K562 (cell line): ENCODE data around the gene GPHN. TPM values are rescaled to one million over a fixed set of nuclear protein-coding genes. Genes with fewer than 3 reads are reported as not detected.

ENCODE experiments used
- ATAC-seq: fragments of 200-7000 bp; cut with Tn5 transposase; 3 replicates; pipeline ENCODE4 v1.9.1; 2020; ENCODE audit warnings: moderate library complexity
- BruUV-seq: library from RNA; stranded (reverse); fragments of 400-500 nt; replicated peaks from 2 replicates; lab custom pipeline; 2021; lab: Mats Ljungman, UMichigan
- CTCF ChIA-PET: fragments of 300-600 bp; formaldehyde crosslinking; extraction: SDS; loops from one replicate; lab custom pipeline; 2021; ENCODE audit warnings: low intra/inter-chr PET ratio; lab: Yijun Ruan, JAX
- POLR2A ChIA-PET: fragments of 300-600, 350-650 bp; sonication (Branson Sonifier 250); formaldehyde crosslinking; extraction: SDS; loops from one replicate; lab custom pipeline; 2021; ENCODE audit warnings: antibody characterized with exemption, inconsistent platforms; lab: Yijun Ruan, JAX
- DNase-seq, 4 experiments: peaks; one replicate each; pipeline versions ENCODE4 v3.0.0 to v3.0.0-alpha.2; 2011 to 2018; ENCODE audit warnings: low spot score in 3 of 4, mixed read lengths in 3 of 4; ENCODE audit errors: extremely low read depth in 1 of 4
- FAIRE-seq: peaks from 2 replicates; lab custom pipeline; 2011; peaks lifted over from hg19 to GRCh38; lab: Jason Lieb, UNC
- H2AFZ ChIP-seq: 2 replicates; pipeline ENCODE4 v1.6.0; 2011; ENCODE audit warnings: low read depth, low read length, control low read depth, inconsistent platforms
- H3K27ac ChIP-seq: fragments of 200-600 bp; 3 replicates; pipeline ENCODE4 v1.8.0; 2011; ENCODE audit warnings: low read depth, mild to moderate bottlenecking, control low read depth, inconsistent platforms, low read length, moderate library complexity, mixed read lengths; ENCODE audit errors: extremely low read depth
- H3K27me3 ChIP-seq, 2 experiments: fragments of 300-600 bp in 1 of 2; 2 replicates in 1 of 2; 3 replicates in 1 of 2; pipeline versions ENCODE4 v1.6.0 to v1.8.0; 2011; ENCODE audit warnings: inconsistent platforms in 2 of 2, low read length in 2 of 2, mild to moderate bottlenecking in 1 of 2, mixed read lengths in 1 of 2, moderate library complexity in 1 of 2; ENCODE audit not compliant: control insufficient read depth in 2 of 2, insufficient read depth in 2 of 2
- H3K36me3 ChIP-seq: fragments of 300-600 bp; 3 replicates; pipeline ENCODE4 v1.8.0; 2011; ENCODE audit warnings: mild to moderate bottlenecking, low read length, inconsistent platforms; ENCODE audit not compliant: control insufficient read depth, insufficient read depth
- H3K4me1 ChIP-seq, 2 experiments: fragments of 200-600 bp in 1 of 2; replicated peaks in 1 of 2; 2 replicates in 1 of 2; 3 replicates in 1 of 2; pipeline versions ENCODE4 v1.5.1 to v1.8.0; 2011; ENCODE audit warnings: inconsistent platforms in 2 of 2, low read length in 2 of 2, mild to moderate bottlenecking in 1 of 2, mixed read lengths in 1 of 2, moderate library complexity in 1 of 2; ENCODE audit not compliant: control insufficient read depth in 2 of 2, insufficient read depth in 2 of 2
- H3K4me2 ChIP-seq: 2 replicates; pipeline ENCODE4 v1.6.1; 2011; ENCODE audit warnings: low read length, control low read depth, inconsistent platforms, mixed read lengths; ENCODE audit not compliant: insufficient read depth
- H3K4me3 ChIP-seq: fragments of 200-600 bp; sonication (generic), shearing (Covaris generic); 2 replicates; pipeline ENCODE4 v1.5.1; 2016; ENCODE audit warnings: control low read depth, inconsistent platforms
- H3K79me2 ChIP-seq: fragments of 200-600 bp; 3 replicates; pipeline ENCODE4 v1.8.0; 2011; ENCODE audit warnings: low read length, inconsistent platforms; ENCODE audit not compliant: control insufficient read depth, insufficient read depth
- H3K9ac ChIP-seq, 2 experiments: 2 replicates each; pipeline versions ENCODE4 v1.6.0 to v1.6.1; 2011; ENCODE audit warnings: low read depth in 2 of 2, low read length in 2 of 2, control low read depth in 1 of 2, inconsistent platforms in 1 of 2, mild to moderate bottlenecking in 1 of 2, mixed read lengths in 1 of 2; ENCODE audit not compliant: insufficient read depth in 1 of 2
- H3K9me1 ChIP-seq: one replicate; pipeline ENCODE4 v1.6.0; 2011; ENCODE audit warnings: inconsistent platforms, mild to moderate bottlenecking, low read length, moderate library complexity; ENCODE audit not compliant: control insufficient read depth, insufficient read depth
- H3K9me3 ChIP-seq: replicated peaks from 2 replicates; pipeline ENCODE4 v1.5.1; 2011; ENCODE audit warnings: low read depth, low read length, inconsistent platforms; ENCODE audit not compliant: control insufficient read depth, insufficient read depth
- H4K20me1 ChIP-seq: replicated peaks from 2 replicates; pipeline ENCODE4 v1.6.1; 2011; ENCODE audit warnings: low read length, inconsistent platforms, mixed read lengths; ENCODE audit not compliant: control insufficient read depth, insufficient read depth
- ATF3 ChIP-seq, 2 experiments: fragments of 450-650 bp in 1 of 2; sonication (generic) in 1 of 2; formaldehyde crosslinking in 1 of 2; IDR thresholded peaks in 1 of 2; conservative IDR thresholded peaks in 1 of 2; 2 replicates each; pipeline versions ENCODE4 v1.6.1 to v1.8.1; 2016 to 2023; ENCODE audit warnings: mild to moderate bottlenecking in 2 of 2, moderate library complexity in 2 of 2, inconsistent platforms in 1 of 2, missing genetic modification reagents in 1 of 2
- CBX5 ChIP-seq: IDR thresholded peaks from 2 replicates; pipeline ENCODE4 v1.6.1; 2014; ENCODE audit warnings: low read depth, borderline replicate concordance
- CTCF ChIP-seq, 3 experiments: IDR thresholded peaks in 2 of 3; conservative IDR thresholded peaks in 1 of 3; 2 replicates each; pipeline ENCODE4 v1.5.1; 2011 to 2012; ENCODE audit warnings: low read length in 3 of 3, mild to moderate bottlenecking in 3 of 3, control low read depth in 2 of 3, improper control_type of control experiment in 1 of 3, inconsistent platforms in 1 of 3, low read depth in 1 of 3, mixed read lengths in 1 of 3, moderate library complexity in 1 of 3; ENCODE audit not compliant: insufficient read depth in 2 of 3
- MAZ ChIP-seq, 2 experiments: fragments of 450-650 bp in 1 of 2; sonication (generic) in 1 of 2; formaldehyde crosslinking; IDR thresholded peaks in 1 of 2; conservative IDR thresholded peaks in 1 of 2; 2 replicates each; pipeline versions ENCODE4 v1.4.0 to v1.5.0; 2020; ENCODE audit warnings: mild to moderate bottlenecking in 1 of 2, missing genetic modification reagents in 1 of 2
- PHB2 ChIP-seq: fragments of 450-650 bp; IDR thresholded peaks from 2 replicates; pipeline ENCODE4 v1.6.1; 2017; ENCODE audit warnings: low read depth
- POLR2B ChIP-seq: fragments of 450-650 bp; IDR thresholded peaks from 2 replicates; pipeline ENCODE4 v1.6.1; 2018; ENCODE audit warnings: low read depth; ENCODE audit not compliant: partially characterized antibody
- RBM15 ChIP-seq: fragments of 200-400 bp; formaldehyde crosslinking; IDR thresholded peaks from 2 replicates; pipeline ENCODE4 v1.6.1; 2018; ENCODE audit warnings: mild to moderate bottlenecking, low read length, moderate library complexity; ENCODE audit not compliant: insufficient read depth
- SPI1 ChIP-seq: IDR thresholded peaks from 2 replicates; pipeline ENCODE4 v1.6.1; 2011; ENCODE audit warnings: low read depth, low read length, control low read depth, borderline replicate concordance
- XRCC4 ChIP-seq: IDR thresholded peaks from one replicate; pipeline ENCODE4 v1.6.1; 2011; ENCODE audit not compliant: insufficient read depth, insufficient read length; ENCODE audit errors: extremely low read depth
- ZBTB26 ChIP-seq: fragments of 450-650 bp; formaldehyde crosslinking; IDR thresholded peaks from 2 replicates; pipeline ENCODE4 v1.4.0; 2022; ENCODE audit warnings: missing genetic modification characterization
- ZBTB8A ChIP-seq: fragments of 450-650 bp; IDR thresholded peaks from 2 replicates; pipeline ENCODE4 v1.6.1; 2018; ENCODE audit warnings: mild to moderate bottlenecking, moderate library complexity; ENCODE audit not compliant: partially characterized antibody
- WGBS: fragments of 100-300 bp; shearing (Covaris generic); methylation state at CpG from one replicate; pipeline ENCODE4 v1.1.6; 2016; ENCODE audit warnings: low coverage, mixed read lengths; ENCODE audit not compliant: insufficient coverage; ENCODE audit errors: missing lambda C conversion rate; 5-methylcytosine and 5-hydroxymethylcytosine counted together
- in situ Hi-C: fragments of 300-500 bp; cut with MboI; formaldehyde crosslinking; loops from 4 replicates; pipeline ENCODE4 v1.15.0; 2018; ENCODE audit warnings: inconsistent platforms, mixed read lengths
- intact Hi-C: fragments of 100-400 bp; cut with micrococcal nuclease; formaldehyde crosslinking; loops from 2 replicates; pipeline ENCODE4 v1.14.2; 2022
- polyA plus RNA-seq, 8 experiments: library from polyadenylated mRNA; depleted of rRNA in 4 of 8; stranded (reverse) in 5 of 8; unstranded in 3 of 8; fragments of >200 nt; fragmentation: Nextera tagmentation in 2 of 8; fragmentation: Illumina TruSeq in 1 of 8; extraction: Ambion mirVana in 2 of 8; extraction: Trizol in 1 of 8; gene quantifications; 2 replicates each; pipeline versions ENCODE4 v1.2.1 to v1.2.3, GENCODE V29; 2011 to 2014; ENCODE audit warnings: inconsistent platforms in 1 of 8, missing spikeins in 1 of 8
- total RNA-seq, 7 experiments: library from RNA; depleted of rRNA in 6 of 7; stranded (reverse); fragments of >200 nt in 6 of 7; fragmentation: Illumina TruSeq in 2 of 7; extraction: Trizol in 2 of 7; gene quantifications; 2 replicates each; pipeline versions ENCODE4 v1.2.1 to v1.2.3, GENCODE V29; 2011 to 2021; ENCODE audit warnings: low replicate concordance in 1 of 7

GPHN gene
- total and polyA plus RNA-seq, 9 of the 15 experiments (the other 6 are each of a cell fraction or from before 2014, with no cell fraction given) = 5.9 to 16.0 (median 11.4) TPM

- no peak for TF ChIP-seq POLR2B
- no peak for TF ChIP-seq XRCC4
- TF ChIP-seq SPI1 = no peak
- no peak for TF ChIP-seq RBM15
- TF ChIP-seq CBX5 = no peak
- no peak for TF ChIP-seq ZBTB8A
- peak; percentile 21; the same call in 1 of the 2 replicates for TF ChIP-seq ATF3 (IDR thresholded peaks at IDR 0.05)
- TF ChIP-seq ATF3 (CRISPR knock-in tag; conservative IDR thresholded peaks at IDR 0.05) = no peak
These were observed 654.4 kb downstream of the GPHN start (continued) for GRCh38 chr14:67162385-67162784.

- Histone ChIP-seq H4K20me1 (no peaks in the 10 kb centered on the region), H3K4me1 (no peaks in the 10 kb centered on the region), H3K4me2 (no peak overlapping the region), H3K4me3 (no peak overlapping the region), H3K9me1 (no peaks in the 10 kb centered on the region), H3K9ac (no peak overlapping the region), H3K36me3 (no peaks in the 10 kb centered on the region), H2AFZ (no peak overlapping the region), H3K9me3 (no peaks in the 10 kb centered on the region), H3K27me3 (no peaks in the 10 kb centered on the region), H3K79me2 (no peaks in the 10 kb centered on the region), H3K27ac (no peak overlapping the region)
- FAIRE-seq (peak; percentile 71), DNase-seq (peak in 2 of 4 experiments; percentile 19 to 44), ATAC-seq (peak; percentile 78)
- POLR2A ChIA-PET = interaction anchor here (0.6 kb wide), 1 partner anchor 254 kb away, joined by 4 read pairs; no protein-coding TSS in a partner anchor
- intact Hi-C loops = loop anchor here (1.0 to 2.0 kb wide), 2 partner anchors 120 to 168 kb away; no protein-coding TSS in a partner anchor
- CTCF ChIA-PET = interaction anchor here (0.9 to 2.3 kb wide), 4 partner anchors 119 to 405 kb away, joined by 4 to 27 read pairs (median 5); partner anchors contain the start of gene EIF2S1
- no TSS peak for BruUV-seq
- 63% methylated on average over 5 of the region's 5 CpGs for WGBS
- in situ Hi-C loops = loop anchor here (5.0 kb wide), 1 partner anchor 116 kb away; no protein-coding TSS in a partner anchor
- 0 out of 2 replicates have a peak, but pooled peaks have one; percentile 49 for TF ChIP-seq ZBTB26 (CRISPR knock-in tag)
- no peak for TF ChIP-seq PHB2
- 0 out of 4 replicates have a peak, but pooled peaks of 1 of the 2 experiments have one; percentile 17 for TF ChIP-seq MAZ (CRISPR knock-in tag; conservative IDR thresholded peaks at IDR 0.05 in 1 of 2, IDR thresholded peaks at IDR 0.05 in 1 of 2)
- peak; percentile 66 to 86 (median 66); a peak in 5 of 6 replicates for TF ChIP-seq CTCF (IDR thresholded peaks at IDR 0.05 in 2 of 3, conservative IDR thresholded peaks at IDR 0.05 in 1 of 3; ENCODE audit: insufficient read depth in 2 of 3, low read depth in 1 of 3, low read length in 3 of 3)
These were observed 658.5 kb downstream of the GPHN start for GRCh38 chr14:67166450-67166853.
